AG10803 (cell line): ENCODE data around the gene CCDC174.
A peak's percentile ranks its signal among the peaks of the same experiment; 100 is the strongest.

Experiments used
- DNase-seq: peaks from one replicate; pipeline ENCODE4 v3.0.0; 2010; ENCODE audit warnings: low read depth
- H3K4me3 ChIP-seq: 2 replicates; pipeline ENCODE4 v1.5.1; 2011; ENCODE audit warnings: mild to moderate bottlenecking, low read length, control low read depth
- TF ChIP-seq, protein P1 (sequence below): conservative IDR thresholded peaks from 2 replicates; pipeline ENCODE4 v1.5.1; 2011; ENCODE audit warnings: mild to moderate bottlenecking, low read length, control low read depth, inconsistent platforms

CCDC174 gene

DNA sequence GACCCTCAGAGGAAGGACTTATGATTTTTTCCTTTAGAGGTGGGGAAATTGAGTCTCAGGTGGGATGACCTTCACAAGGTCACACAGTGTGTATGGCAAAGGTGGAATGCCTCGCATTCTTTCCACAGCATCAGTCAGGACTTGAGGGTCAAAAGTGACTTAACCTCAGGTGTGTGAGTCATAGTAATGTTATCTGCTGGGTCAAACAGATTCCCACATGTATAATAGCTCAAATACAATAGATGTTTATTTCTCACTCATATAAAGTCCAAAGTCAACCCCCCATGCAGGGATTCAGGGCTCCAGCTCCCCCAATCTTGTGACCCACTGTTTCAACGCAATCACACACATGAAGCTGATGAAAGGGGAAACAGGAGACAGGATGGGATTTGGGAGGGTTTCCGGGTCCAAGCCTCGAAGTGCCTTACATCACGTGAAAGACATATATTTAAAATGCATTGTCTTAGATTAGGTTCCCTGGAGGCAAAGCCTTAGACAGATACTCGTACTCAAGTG, 34.0 kb upstream of the CCDC174 start:
- DNase-seq: no peak
- TF ChIP-seq, protein P1, sequence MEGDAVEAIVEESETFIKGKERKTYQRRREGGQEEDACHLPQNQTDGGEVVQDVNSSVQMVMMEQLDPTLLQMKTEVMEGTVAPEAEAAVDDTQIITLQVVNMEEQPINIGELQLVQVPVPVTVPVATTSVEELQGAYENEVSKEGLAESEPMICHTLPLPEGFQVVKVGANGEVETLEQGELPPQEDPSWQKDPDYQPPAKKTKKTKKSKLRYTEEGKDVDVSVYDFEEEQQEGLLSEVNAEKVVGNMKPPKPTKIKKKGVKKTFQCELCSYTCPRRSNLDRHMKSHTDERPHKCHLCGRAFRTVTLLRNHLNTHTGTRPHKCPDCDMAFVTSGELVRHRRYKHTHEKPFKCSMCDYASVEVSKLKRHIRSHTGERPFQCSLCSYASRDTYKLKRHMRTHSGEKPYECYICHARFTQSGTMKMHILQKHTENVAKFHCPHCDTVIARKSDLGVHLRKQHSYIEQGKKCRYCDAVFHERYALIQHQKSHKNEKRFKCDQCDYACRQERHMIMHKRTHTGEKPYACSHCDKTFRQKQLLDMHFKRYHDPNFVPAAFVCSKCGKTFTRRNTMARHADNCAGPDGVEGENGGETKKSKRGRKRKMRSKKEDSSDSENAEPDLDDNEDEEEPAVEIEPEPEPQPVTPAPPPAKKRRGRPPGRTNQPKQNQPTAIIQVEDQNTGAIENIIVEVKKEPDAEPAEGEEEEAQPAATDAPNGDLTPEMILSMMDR: no peak
- no peak overlapping the region for H3K4me3 ChIP-seq

DNA sequence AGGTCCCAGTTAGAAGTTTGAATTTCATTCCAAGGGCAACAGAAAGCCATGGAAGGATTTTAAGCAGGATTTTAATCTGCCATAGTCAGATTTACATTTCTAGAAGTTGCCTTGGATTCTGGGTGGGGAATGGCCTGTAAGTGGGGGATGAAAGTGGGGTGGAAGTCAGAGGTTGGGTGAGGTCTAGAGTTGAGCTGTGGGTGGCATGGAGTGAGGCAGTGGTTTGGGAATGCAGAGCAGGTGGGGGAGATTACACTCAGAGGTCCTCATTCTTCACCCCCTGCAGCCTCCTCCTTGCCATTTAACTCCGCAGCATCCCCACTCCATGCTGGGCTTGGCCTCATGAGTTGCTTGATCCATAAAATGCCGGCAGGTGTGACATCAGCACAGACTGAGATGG, 32.0 kb upstream of the CCDC174 start:
- no peak for DNase-seq

DNA sequence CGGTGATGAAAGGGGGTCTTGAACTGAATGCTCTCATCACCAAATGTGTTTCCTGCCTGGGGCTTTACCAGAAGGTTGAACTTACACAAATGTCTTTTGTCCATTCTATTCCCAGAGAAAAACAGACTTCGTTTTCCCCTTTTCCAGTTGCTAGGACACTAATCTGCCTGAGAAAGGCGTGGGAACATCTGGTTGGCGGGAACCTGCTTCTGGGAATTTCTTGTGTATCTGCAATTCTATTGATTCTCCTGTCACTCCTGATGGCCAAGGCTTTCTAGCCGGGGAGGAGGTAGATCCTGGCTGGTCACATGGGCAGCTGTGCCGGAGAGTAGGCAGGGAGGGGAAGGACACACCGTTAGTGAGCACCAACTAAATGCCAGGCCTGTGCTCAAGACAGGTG, 31.1 kb upstream of the CCDC174 start:
- no peak for DNase-seq
- no peak overlapping the region for H3K4me3 ChIP-seq
- TF ChIP-seq, protein P1: no peak

More for the DNA sequence above, 32.0 kb upstream of the CCDC174 start:
- TF ChIP-seq, protein P1: no peak
- H3K4me3 ChIP-seq: no peak overlapping the region

DNA sequence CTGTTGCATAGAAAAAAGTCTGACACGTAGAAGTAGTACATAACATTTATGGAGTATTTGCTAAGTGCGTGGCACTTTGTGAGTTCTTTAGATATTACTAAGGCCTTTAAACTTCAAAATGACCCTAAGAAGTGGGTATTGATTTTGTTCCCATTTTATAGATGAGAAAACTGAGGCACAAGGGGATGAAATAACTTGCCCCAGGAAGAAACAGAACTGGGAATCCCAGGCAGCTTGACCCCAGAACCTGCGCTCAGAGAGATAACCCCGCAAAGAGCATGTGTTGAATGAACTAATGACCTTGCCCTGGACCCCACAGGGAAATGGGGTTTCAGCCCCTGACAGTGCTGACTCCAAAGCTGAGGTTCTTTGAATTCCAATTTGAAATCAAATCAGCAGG, 30.5 kb upstream of the CCDC174 start:
- DNase-seq: no peak
- H3K4me3 ChIP-seq: no peak overlapping the region
- TF ChIP-seq, protein P1: no peak

DNA sequence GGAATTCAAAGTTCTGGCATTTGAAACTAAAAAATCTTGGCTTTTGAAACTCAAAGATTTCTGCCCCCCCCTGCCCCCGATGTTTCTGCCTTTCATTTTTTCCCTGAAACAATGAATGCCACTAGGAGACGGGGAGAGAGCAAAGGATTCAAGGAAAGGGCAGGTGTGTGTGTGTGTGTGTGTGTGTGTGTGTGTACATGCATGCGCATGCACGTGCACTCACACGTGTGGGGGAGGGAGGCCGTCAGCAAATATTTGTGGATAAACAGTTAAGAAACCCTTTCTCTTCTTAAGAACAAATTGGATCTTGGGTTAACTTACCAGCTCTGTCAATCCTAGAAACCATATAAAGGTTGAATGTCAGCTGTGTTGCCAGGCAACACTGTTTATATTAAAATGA, 29.2 kb upstream of the CCDC174 start:
- TF ChIP-seq, protein P1: no peak
- no peak overlapping the region for H3K4me3 ChIP-seq
- DNase-seq: no peak

DNA sequence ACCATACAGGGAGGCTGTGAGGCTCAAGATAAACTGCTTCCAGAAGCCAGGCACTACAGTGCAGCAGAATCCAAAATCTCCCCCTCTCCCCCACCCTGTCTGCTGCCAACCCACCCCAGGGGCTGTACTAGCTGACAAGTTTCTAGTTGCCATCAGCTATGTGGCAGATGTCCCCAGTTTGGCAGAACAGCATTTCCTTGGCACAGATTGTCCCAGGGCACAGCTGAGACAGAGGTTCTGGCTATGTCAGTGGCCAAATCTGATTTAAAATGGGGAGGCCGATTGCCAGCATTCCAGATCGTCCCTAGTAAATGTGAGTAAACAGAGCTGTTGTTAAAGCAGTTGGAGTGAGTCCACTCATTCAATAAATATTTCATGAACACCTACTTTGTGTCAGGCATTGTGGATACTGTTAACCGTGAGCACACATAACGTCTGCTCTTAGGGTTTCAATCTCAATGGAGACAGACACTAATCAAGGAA, 28.0 kb upstream of the CCDC174 start:
- peak; percentile 41 for DNase-seq

DNA sequence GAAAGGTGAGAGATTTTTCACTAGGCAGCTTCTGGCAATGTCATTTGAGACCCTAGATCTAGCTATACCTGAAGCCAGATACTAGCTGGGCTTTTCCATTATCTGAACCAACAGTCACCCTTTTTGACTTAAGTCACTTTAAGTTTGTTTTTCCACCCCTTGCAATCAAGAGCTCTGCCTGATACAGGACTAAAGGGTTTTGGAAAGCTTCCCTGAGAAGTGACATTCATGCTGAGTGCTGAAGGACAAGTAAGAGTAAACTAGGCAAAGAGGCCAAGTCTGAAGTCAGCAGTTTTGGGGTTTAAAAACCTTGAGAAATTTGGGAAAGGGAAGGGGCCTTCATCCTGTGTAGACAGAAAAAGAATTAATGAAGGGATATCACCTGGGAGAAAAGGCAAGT, 27.1 kb upstream of the CCDC174 start:
- H3K4me3 ChIP-seq: no peak overlapping the region
- TF ChIP-seq, protein P1: no peak
- no peak for DNase-seq

More for the DNA sequence above, 28.0 kb upstream of the CCDC174 start:
- TF ChIP-seq, protein P1: no peak
- H3K4me3 ChIP-seq: no peak overlapping the region
